ENCODE results near the gene MIB2. TPM values are rescaled to one million over a fixed set of nuclear protein-coding genes. Genes with fewer than 3 reads are reported as not detected.

The MIB2 gene
- total RNA-seq, 1 donor from 2014 or later, result 32.7 TPM

Other genes starting within 250 kb of the MIB2 start
- 133 TPM in 2 replicates for gene AURKAIP1, start 240.3 kb upstream of the MIB2 start, total RNA-seq
- gene CCNL2, start 216.2 kb upstream of the MIB2 start, total RNA-seq, result 123 and 124 TPM in 2 replicates
- 143 and 154 TPM in 2 replicates for gene MRPL20, start 208.2 kb upstream of the MIB2 start, total RNA-seq
- gene ANKRD65, start 194.2 kb upstream of the MIB2 start, total RNA-seq, result not detected in 2 replicates
- gene VWA1, start 179.8 kb upstream of the MIB2 start, total RNA-seq, result 4.0 and 4.7 TPM in 2 replicates
- 0.53 and 0.62 TPM in 2 replicates for gene ATAD3C, start 165.8 kb upstream of the MIB2 start, total RNA-seq
- 68.0 and 70.9 TPM in 2 replicates for gene ATAD3B, start 143.7 kb upstream of the MIB2 start, total RNA-seq
- 71.5 and 78.5 TPM in 2 replicates for gene ATAD3A, start 103.3 kb upstream of the MIB2 start, total RNA-seq
- gene TMEM240, start 74.9 kb upstream of the MIB2 start, total RNA-seq, result 0.25 and 0.48 TPM in 2 replicates
- 121 and 123 TPM in 2 replicates for gene SSU72, start 40.6 kb upstream of the MIB2 start, total RNA-seq
- gene FNDC10, start 15.4 kb upstream of the MIB2 start, total RNA-seq, result 10.4 and 11.8 TPM in 2 replicates
- 0.94 and 1.4 TPM in 2 replicates for gene MMP23B, start 16.7 kb downstream of the MIB2 start, total RNA-seq
- 32.1 and 32.4 TPM in 2 replicates for gene CDK11B, start 43.5 kb downstream of the MIB2 start, total RNA-seq
- 41.9 and 42.9 TPM in 2 replicates for gene SLC35E2B, start 77.3 kb downstream of the MIB2 start, total RNA-seq
- 58.5 and 63.1 TPM in 2 replicates for gene CDK11A, start 108.9 kb downstream of the MIB2 start, total RNA-seq
- 81.8 and 84.5 TPM in 2 replicates for gene NADK, start 163.0 kb downstream of the MIB2 start, total RNA-seq

All from activated T-helper 2 cell treated with anti-CD3 and anti-CD28 coated beads, Interferon-gamma antibody, Interleukin-2, Interleukin-4, amounts not matched to agents 10 μg/mL and 5 μg/mL and 100 μg/mL, durations not matched to agents 14 hours and 24 hours and 36 hours (primary cell).